Loucy (cell line): Measurements from ENCODE around the gene BICD2.

Experiments used
- EZH2phosphoT487 ChIP-seq: fragments of 200-600 bp; IDR thresholded peaks from 2 replicates; pipeline ENCODE4 v1.6.1; 2018; ENCODE audit warnings: antibody characterized with exemption, mild to moderate bottlenecking, moderate library complexity, borderline replicate concordance
- TF ChIP-seq, protein P1 (sequence below): fragments of 200-600 bp; sonication (generic); conservative IDR thresholded peaks from 2 replicates; pipeline ENCODE4 v1.5.1; 2014; ENCODE audit warnings: mild to moderate bottlenecking, antibody characterized with exemption, low read length

DNA sequence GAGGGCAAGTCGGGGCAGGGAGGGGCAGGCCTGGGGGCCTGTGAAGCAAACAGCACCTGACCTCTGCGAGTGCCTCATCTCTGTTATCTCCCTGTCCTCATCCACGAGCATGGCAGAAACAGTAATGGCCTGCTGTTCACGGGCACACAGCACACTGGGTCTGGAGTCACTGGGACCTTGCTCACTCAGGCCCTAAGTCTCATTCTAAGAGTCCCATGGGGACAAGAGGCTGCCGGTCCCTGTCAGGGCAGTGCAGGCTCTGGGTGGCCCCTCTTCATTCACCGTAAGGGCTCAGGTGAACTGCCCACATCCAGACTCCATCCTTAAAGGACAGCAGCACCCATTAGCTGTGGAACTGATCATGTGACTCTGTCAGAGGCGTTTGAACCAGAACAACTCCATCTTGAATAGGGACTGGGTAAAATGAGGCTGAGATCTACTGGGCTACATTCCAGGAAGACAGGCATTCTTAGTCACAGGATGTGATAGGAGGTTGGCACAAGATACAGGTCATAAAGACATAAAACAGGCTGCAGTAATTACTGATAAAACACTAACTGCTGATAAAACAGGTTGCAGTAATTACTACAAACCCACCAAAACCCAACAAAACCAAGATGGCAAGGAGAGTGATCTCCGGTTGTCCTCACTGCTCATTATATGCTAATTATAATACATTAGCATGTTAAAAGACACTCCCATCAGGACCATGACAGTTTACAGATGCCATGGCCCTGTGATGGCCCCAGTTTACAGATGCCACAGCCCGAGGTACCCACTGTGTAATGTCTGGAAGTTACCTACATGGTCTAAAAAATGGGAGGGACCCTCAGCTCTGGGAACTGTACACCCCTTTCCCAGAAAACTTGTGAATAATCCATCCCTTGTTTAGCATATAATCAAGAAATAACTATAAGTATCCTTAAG is 28.7 kb downstream of the BICD2 start:
- TF ChIP-seq, protein P1, sequence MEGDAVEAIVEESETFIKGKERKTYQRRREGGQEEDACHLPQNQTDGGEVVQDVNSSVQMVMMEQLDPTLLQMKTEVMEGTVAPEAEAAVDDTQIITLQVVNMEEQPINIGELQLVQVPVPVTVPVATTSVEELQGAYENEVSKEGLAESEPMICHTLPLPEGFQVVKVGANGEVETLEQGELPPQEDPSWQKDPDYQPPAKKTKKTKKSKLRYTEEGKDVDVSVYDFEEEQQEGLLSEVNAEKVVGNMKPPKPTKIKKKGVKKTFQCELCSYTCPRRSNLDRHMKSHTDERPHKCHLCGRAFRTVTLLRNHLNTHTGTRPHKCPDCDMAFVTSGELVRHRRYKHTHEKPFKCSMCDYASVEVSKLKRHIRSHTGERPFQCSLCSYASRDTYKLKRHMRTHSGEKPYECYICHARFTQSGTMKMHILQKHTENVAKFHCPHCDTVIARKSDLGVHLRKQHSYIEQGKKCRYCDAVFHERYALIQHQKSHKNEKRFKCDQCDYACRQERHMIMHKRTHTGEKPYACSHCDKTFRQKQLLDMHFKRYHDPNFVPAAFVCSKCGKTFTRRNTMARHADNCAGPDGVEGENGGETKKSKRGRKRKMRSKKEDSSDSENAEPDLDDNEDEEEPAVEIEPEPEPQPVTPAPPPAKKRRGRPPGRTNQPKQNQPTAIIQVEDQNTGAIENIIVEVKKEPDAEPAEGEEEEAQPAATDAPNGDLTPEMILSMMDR, result no peak
- TF ChIP-seq EZH2phosphoT487, result no peak
